ENCODE measurements around the gene TPR.
"Not testable (repeated sequence)": the region's sequence is repeated elsewhere in the genome, so short reads cannot be mapped to it uniquely, and the experiment has no call there.

TPR gene

GRCh38 chr1:186375152-186375928 is at the start of gene TPR, which contains the start of gene ODR4:
Gene TPR (minus strand): TSS chr1:186375253. CDS start chr1:186375028, 225 bp downstream.
Gene ODR4 (plus strand): TSS chr1:186375838. CDS start chr1:186379786, 3,948 bp downstream.
- DNase-seq (ENCODE audit: low spot score), result peak; percentile 97

- DNase-seq (ENCODE audit: low spot score), result no peak
Observed at GRCh38 chr1:186424539-186424938, 49.5 kb upstream of the TPR start.

GRCh38 chr1:186421446-186421845 is 46.4 kb upstream of the TPR start:
- DNase-seq (ENCODE audit: low spot score), result no peak

DNA sequence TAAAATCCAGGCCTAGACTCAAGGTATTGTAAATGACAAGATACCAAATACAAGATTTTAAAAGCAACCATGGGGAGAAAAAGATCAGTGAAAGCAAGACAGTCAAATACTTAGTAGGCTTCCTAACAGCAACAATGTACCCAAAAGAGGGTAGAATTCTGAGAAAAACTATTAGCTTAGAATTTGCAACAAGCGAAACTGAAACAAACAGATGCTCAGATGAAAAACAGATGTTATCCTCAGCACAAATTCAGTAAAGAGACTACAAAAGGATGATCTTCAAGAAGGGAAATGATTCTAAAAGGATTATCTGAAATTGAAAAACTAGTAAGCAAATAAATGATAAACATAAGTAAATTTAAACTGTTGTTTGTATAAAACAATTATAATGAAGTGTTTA is 45.9 kb upstream of the TPR start:
- no peak for DNase-seq (ENCODE audit: low spot score)

GRCh38 chr1:186420311-186420710 is 45.3 kb upstream of the TPR start:
- DNase-seq (ENCODE audit: low spot score), result no peak

DNA sequence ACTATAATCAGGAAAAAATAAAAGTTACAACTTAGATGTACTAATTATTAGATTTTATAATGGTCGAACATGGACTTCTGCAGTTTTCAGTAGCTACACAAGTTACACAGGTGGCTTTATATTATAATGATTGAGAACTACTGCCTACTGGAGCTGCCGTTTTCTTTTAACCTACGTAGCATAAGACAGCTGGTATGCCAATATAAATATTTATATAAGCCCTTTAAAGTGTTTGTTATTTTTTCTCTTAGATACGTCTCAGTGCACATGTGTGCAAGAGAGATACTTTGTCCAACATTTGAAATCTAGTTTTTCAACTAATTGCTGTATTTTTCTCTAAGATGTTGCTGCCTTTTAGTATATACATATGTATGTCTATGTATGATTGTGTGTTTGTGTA is 43.5 kb upstream of the TPR start:
- no peak for DNase-seq (ENCODE audit: low spot score)

- no peak for DNase-seq (ENCODE audit: low spot score)
Observed at GRCh38 chr1:186413319-186413718, 38.3 kb upstream of the TPR start.

DNA sequence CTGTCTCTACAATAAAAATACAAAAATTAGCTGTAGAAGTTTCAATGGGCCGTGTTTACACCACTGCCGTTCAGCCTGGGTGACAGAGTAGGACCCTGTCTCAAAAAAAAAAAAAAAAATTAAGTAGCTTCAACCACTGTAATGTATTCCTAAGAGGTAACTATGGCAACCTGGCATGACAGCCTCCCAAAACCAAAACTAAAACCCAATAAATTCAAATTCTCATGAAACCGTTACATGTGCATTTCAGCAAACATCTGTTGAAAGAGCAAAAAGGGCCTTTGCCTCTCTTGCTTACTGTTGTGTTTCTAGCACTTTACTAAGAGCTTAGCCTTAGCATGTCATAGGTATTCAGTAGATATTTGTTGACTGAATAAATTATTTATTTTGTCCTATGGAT is 34.0 kb upstream of the TPR start:
- no peak for DNase-seq (ENCODE audit: low spot score)

DNA sequence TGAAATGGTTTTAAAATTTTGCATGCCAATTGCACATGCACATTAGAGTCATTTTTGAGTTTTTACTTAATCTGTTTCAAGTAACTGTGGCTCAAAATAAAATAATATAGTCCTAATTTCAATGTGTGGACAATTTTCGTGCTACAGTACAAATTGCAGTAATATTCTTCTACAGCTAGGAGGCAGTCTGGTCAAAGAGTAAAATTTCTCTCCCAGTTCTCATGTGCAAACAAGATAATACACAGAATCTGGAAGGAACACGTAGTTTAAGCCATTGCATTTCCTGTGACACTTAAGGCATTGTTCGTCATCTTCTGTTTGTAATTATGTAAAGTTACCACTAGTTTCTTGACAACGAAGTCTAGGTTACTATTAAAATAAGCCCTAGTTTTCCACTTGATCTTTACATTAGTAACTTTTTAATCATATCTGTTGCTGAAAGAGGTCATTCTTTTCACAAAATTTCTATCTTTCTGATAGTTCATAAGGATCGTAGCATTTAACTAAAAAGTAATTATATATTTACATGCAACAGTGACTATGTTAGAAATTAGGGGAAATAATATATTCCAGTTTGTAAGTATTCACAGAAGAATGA is 29.5 kb upstream of the TPR start:
- peak; percentile 2 for DNase-seq (ENCODE audit: low spot score)

GRCh38 chr1:186403632-186404031 is 28.6 kb upstream of the TPR start:
- DNase-seq (ENCODE audit: low spot score), result no peak

GRCh38 chr1:186401446-186401845 is 26.4 kb upstream of the TPR start:
- DNase-seq (ENCODE audit: low spot score), result not testable (repeated sequence)

- DNase-seq (ENCODE audit: low spot score), result not testable (repeated sequence)
Observed at GRCh38 chr1:186392711-186393110, 17.7 kb upstream of the TPR start.

DNA sequence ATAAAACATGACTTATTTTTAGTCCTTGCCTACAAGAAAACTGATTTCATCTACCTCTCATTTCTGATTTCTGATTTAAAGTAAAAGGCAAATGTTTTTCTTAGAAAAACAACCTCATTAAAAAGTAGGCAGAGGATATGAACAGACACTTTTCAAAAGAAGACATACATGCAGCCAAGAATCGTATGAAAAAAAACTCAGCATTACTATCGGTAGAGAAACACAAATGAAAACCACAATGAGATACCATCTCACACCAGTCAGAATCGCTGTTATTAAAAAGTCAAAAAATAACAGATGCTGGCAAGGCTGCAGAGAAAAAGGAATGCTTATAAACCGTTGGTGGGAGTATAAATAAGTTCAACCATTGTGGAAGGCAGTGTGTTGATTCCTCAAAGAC is 16.8 kb upstream of the TPR start:
- DNase-seq (ENCODE audit: low spot score), result no peak

- DNase-seq (ENCODE audit: low spot score), result no peak
Observed at GRCh38 chr1:186390925-186391324, 15.9 kb upstream of the TPR start.

- no peak for DNase-seq (ENCODE audit: low spot score)
Observed at GRCh38 chr1:186386725-186387383, 11.8 kb upstream of the TPR start.

- DNase-seq (ENCODE audit: low spot score), result no peak
Observed at GRCh38 chr1:186375929-186376319, 871 bp upstream of the TPR start.

GRCh38 chr1:186374303-186375151 is 526 bp downstream of the TPR start:
- peak; percentile 40 for DNase-seq (ENCODE audit: low spot score)

GRCh38 chr1:186347837-186348691 is 27.0 kb downstream of the TPR start:
- DNase-seq (ENCODE audit: low spot score), result not testable (repeated sequence)

- no peak for DNase-seq (ENCODE audit: low spot score)
Observed at GRCh38 chr1:186340772-186341171, 34.3 kb downstream of the TPR start.

- DNase-seq (ENCODE audit: low spot score), result no peak
Observed at GRCh38 chr1:186337554-186337953, 37.5 kb downstream of the TPR start.

DNA sequence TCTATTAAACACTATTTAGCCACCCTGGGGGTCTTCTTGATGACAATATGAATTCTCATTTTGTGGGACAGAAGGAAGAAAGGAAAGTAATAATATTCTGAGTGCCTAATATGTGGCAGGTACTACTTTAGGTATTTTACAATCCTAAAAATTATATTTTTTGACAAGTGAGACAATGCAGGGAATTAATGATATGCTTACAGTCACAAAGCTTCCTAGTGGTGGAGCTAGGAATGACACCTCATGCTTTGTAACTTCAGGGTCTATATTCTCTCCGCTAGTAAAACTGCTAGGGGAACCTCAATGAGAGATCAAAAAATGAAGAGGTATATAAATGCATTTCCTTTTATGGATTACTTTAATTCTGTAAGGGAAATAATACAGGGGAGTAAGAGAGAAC is 44.3 kb downstream of the TPR start:
- no peak for DNase-seq (ENCODE audit: low spot score)
